ENCODE measurements around the gene TPK1. TPM values are rescaled to one million over a fixed set of nuclear protein-coding genes. Genes with fewer than 3 reads are reported as not detected.
A peak's percentile ranks its signal among the peaks of the same experiment; 100 is the strongest.

Gene TPK1
- total RNA-seq: 1 to 10 TPM; 4.1 to 6.4 TPM

- TF ChIP-seq CTCF (IDR thresholded peaks at IDR 0.05): peak in 1 of 2 donors; percentile 20
- no peaks in the 10 kb centered on the region for H3K9me3 ChIP-seq
- H3K36me3 ChIP-seq: no peaks in the 10 kb centered on the region
- H3K4me3 ChIP-seq: peak within 1 kb of the TSS; percentile 77 to 93
- no peaks in the 10 kb centered on the region for H3K27me3 ChIP-seq
- peaks cover 0 to 11% of the 10 kb centered on the region in 2 donors for H3K4me1 ChIP-seq
- peak within 1 kb of the TSS; percentile 94 to 99 for H3K27ac ChIP-seq
- peak; percentile 89 for DNase-seq (ENCODE audit: low spot score)
These were observed at the start of gene TPK1 for GRCh38 chr7:144835652-144836544. Gene TPK1, minus strand, starts transcription at chr7:144836053. Its CDS starts 451 bp downstream, at chr7:144835602.

DNA sequence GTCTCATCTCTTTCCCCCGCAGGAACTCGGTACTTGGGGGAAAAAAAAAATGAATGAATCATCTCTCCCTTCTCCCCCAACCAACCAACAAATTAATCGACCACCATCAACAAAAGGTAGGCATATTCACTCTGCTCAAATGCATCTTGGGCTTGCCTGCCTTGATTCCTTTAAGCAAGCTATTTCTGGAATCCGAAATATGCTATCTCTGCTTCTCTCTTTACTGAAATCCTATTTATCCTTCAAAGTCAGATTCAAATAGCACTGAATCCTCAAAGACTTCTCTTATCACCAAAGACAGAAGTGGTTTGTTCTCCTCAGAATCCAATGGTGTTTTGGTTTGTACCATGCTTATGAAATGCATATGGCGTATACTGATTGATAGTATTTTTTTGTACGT lies 49.6 kb upstream of the TPK1 start:
- no peak overlapping the region for H3K27ac ChIP-seq
- no peaks in the 10 kb centered on the region for H3K27me3 ChIP-seq
- no peaks in the 10 kb centered on the region for H3K9me3 ChIP-seq
- H3K4me1 ChIP-seq: no peaks in the 10 kb centered on the region
- TF ChIP-seq CTCF (IDR thresholded peaks at IDR 0.05): no peak
- H3K4me3 ChIP-seq: no peak overlapping the region
- no peaks in the 10 kb centered on the region for H3K36me3 ChIP-seq
- no peak for DNase-seq (ENCODE audit: low spot score)

DNA sequence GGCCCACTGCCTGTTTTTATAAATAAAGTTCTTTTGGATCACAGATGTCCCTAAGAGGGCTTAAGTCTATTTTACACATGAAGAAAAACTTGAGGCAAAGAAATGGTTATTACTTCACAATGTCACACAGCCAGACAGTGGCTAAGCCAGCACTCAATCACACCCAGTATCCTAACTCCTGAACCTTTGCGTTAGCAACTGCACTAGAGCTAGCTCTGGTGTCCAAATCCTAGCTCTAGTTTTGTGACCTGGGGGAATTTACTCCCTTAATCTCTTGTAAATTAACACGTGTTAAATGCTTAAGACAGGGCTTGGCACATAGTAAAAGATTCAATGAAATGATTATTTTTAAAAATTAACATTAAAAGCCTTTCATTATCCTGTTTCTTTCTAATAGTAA lies 49.0 kb upstream of the TPK1 start:
- no peaks in the 10 kb centered on the region for H3K36me3 ChIP-seq
- no peak for TF ChIP-seq CTCF (IDR thresholded peaks at IDR 0.05)
- no peaks in the 10 kb centered on the region for H3K27me3 ChIP-seq
- no peak for DNase-seq (ENCODE audit: low spot score)
- H3K27ac ChIP-seq: no peak overlapping the region
- no peak overlapping the region for H3K4me3 ChIP-seq
- no peaks in the 10 kb centered on the region for H3K9me3 ChIP-seq
- H3K4me1 ChIP-seq: no peaks in the 10 kb centered on the region

- Histone ChIP-seq H3K4me3 (no peak overlapping the region), H3K27ac (no peak overlapping the region), H3K36me3 (no peaks in the 10 kb centered on the region), H3K27me3 (no peaks in the 10 kb centered on the region), H3K9me3 (no peaks in the 10 kb centered on the region), H3K4me1 (no peaks in the 10 kb centered on the region)
- DNase-seq (ENCODE audit: low spot score): no peak
- no peak for TF ChIP-seq CTCF (IDR thresholded peaks at IDR 0.05)
These were observed 37.5 kb upstream of the TPK1 start for GRCh38 chr7:144873316-144873845.

- no peak for DNase-seq (ENCODE audit: low spot score)
- no peaks in the 10 kb centered on the region for H3K36me3 ChIP-seq
- no peaks in the 10 kb centered on the region for H3K4me1 ChIP-seq
- no peak for TF ChIP-seq CTCF (IDR thresholded peaks at IDR 0.05)
- no peaks in the 10 kb centered on the region for H3K27me3 ChIP-seq
- no peaks in the 10 kb centered on the region for H3K9me3 ChIP-seq
- H3K4me3 ChIP-seq: no peak overlapping the region
- no peak overlapping the region for H3K27ac ChIP-seq
These were observed 33.2 kb upstream of the TPK1 start for GRCh38 chr7:144869082-144869481.

Measured in right atrium auricular region (tissue), 2 donors.